Thyroid gland (tissue), 4 donors: ENCODE data around the gene ZNF593OS. TPM values are rescaled to one million over a fixed set of nuclear protein-coding genes. Genes with fewer than 3 reads are reported as not detected.

ENCODE experiments used
- DNase-seq, 2 donors: peaks; one replicate each; pipeline ENCODE4 v3.0.0-alpha.2; 2019
- H3K27ac ChIP-seq, 3 donors: fragments of 200-600 bp; sonication (generic); 1 replicate in 2 of 3; 2 replicates in 1 of 3; pipeline ENCODE4 v1.5.1; 2016 to 2019; ENCODE audit warnings: mild to moderate bottlenecking in 1 of 3, moderate library complexity in 1 of 3
- H3K27me3 ChIP-seq: fragments of 200-600 bp; sonication (generic); one replicate; pipeline ENCODE4 v1.5.1; 2019
- H3K36me3 ChIP-seq, 2 donors: fragments of 200-600 bp; sonication (generic); one replicate each; pipeline ENCODE4 v1.5.1; 2016 to 2019
- H3K4me1 ChIP-seq, 2 donors: fragments of 200-600 bp; sonication (generic); one replicate each; pipeline ENCODE4 v1.5.1; 2017 to 2019
- H3K4me3 ChIP-seq, 3 donors: fragments of 200-600 bp; sonication (generic); replicated peaks in 1 of 3; 1 replicate in 2 of 3; 2 replicates in 1 of 3; pipeline ENCODE4 v1.5.1; 2016; ENCODE audit warnings: mild to moderate bottlenecking in 1 of 3
- H3K9me3 ChIP-seq: fragments of 200-600 bp; sonication (generic); one replicate; pipeline ENCODE4 v1.5.1; 2017
- CTCF ChIP-seq, 6 experiments: fragments of 200-600 bp in 3 of 6; fragments of 450-650 bp in 3 of 6; sonication (generic) in 3 of 6; IDR thresholded peaks; one replicate each; pipeline ENCODE4 v1.5.1; 2016 to 2019; ENCODE audit warnings: antibody characterized with exemption in 6 of 6, mild to moderate bottlenecking in 2 of 6, inconsistent platforms in 1 of 6, moderate library complexity in 1 of 6
- POLR2A ChIP-seq, 2 donors: fragments of 450-650 bp; IDR thresholded peaks; one replicate each; pipeline ENCODE4 v1.6.1; 2017; ENCODE audit warnings: antibody characterized with exemption in 2 of 2, mild to moderate bottlenecking in 2 of 2, moderate library complexity in 1 of 2
- WGBS, 2 donors: methylation state at CpG; one replicate each; pipeline ENCODE4 v1.1.5; 2017; 5-methylcytosine and 5-hydroxymethylcytosine counted together
- intact Hi-C: fragments of 100-400 bp; cut with DNase I; formaldehyde crosslinking; loops from one replicate; pipeline ENCODE4 v1.15.1; 2023
- total RNA-seq, 4 donors: library from RNA; depleted of rRNA; stranded (reverse); fragments of >200 nt; gene quantifications; one replicate each; pipeline ENCODE4 v1.2.3, GENCODE V29; 2016

ZNF593OS gene
- total RNA-seq, 4 donors from 2014 or later: 0.33 TPM; not detected in 3

- 94 to 98% methylated on average over 20 to 21 of the region's 21 CpGs for WGBS, 2 donors
- Histone ChIP-seq H3K27me3 (no peaks in the 10 kb centered on the region), H3K4me3 (no peak overlapping the region), H3K36me3 (peaks cover 18 to 28% of the 10 kb centered on the region in 2 donors), H3K4me1 (no peaks in the 10 kb centered on the region), H3K27ac (no peak overlapping the region), H3K9me3 (no peaks in the 10 kb centered on the region)
- intact Hi-C loops: no loop called here
- DNase-seq: no peak
- TF ChIP-seq POLR2A (IDR thresholded peaks at IDR 0.05): no peak
- TF ChIP-seq CTCF (IDR thresholded peaks at IDR 0.05): no peak
Measured at GRCh38 chr1:26184883-26185282, 13.3 kb upstream of the ZNF593OS start.

GRCh38 chr1:26184086-26184485, 12.5 kb upstream of the ZNF593OS start:
- Histone ChIP-seq H3K27me3 (no peaks in the 10 kb centered on the region), H3K36me3 (peaks cover 18 to 28% of the 10 kb centered on the region in 2 donors), H3K4me3 (no peak overlapping the region), H3K27ac (no peak overlapping the region), H3K4me1 (no peaks in the 10 kb centered on the region), H3K9me3 (no peaks in the 10 kb centered on the region)
- no peak for TF ChIP-seq POLR2A (IDR thresholded peaks at IDR 0.05)
- no peak for TF ChIP-seq CTCF (IDR thresholded peaks at IDR 0.05)
- intact Hi-C loops: no loop called here
- WGBS, 2 donors: 84 to 96% methylated on average over 7 of the region's 7 CpGs
- DNase-seq: no peak

- Histone ChIP-seq H3K4me1 (peaks cover 8 to 12% of the 10 kb centered on the region in 2 donors), H3K9me3 (no peaks in the 10 kb centered on the region), H3K27ac (no peak overlapping the region), H3K27me3 (no peaks in the 10 kb centered on the region), H3K36me3 (peaks cover 14 to 20% of the 10 kb centered on the region in 2 donors), H3K4me3 (no peak overlapping the region)
- no peak for DNase-seq
- 60 to 94% methylated on average over 2 to 3 of the region's 7 CpGs for WGBS, 2 donors
- intact Hi-C loops: no loop called here
- TF ChIP-seq CTCF (IDR thresholded peaks at IDR 0.05): no peak
- no peak for TF ChIP-seq POLR2A (IDR thresholded peaks at IDR 0.05)
Measured at GRCh38 chr1:26182383-26182696, 10.7 kb upstream of the ZNF593OS start.

GRCh38 chr1:26181586-26182382, 10.2 kb upstream of the ZNF593OS start:
- intact Hi-C loops: no loop called here
- DNase-seq: no peak
- Histone ChIP-seq H3K27me3 (no peaks in the 10 kb centered on the region), H3K27ac (no peak overlapping the region), H3K36me3 (peaks cover 14 to 20% of the 10 kb centered on the region in 2 donors), H3K4me3 (no peak overlapping the region), H3K9me3 (no peaks in the 10 kb centered on the region), H3K4me1 (peaks cover 8 to 12% of the 10 kb centered on the region in 2 donors)
- WGBS, 2 donors: 82% methylated on average over 9 of the region's 9 CpGs
- TF ChIP-seq CTCF (IDR thresholded peaks at IDR 0.05): no peak
- no peak for TF ChIP-seq POLR2A (IDR thresholded peaks at IDR 0.05)

GRCh38 chr1:26180010-26180506, 8.4 kb upstream of the ZNF593OS start:
- H3K4me1 ChIP-seq: peaks cover 8 to 12% of the 10 kb centered on the region in 2 donors
- peaks cover 14 to 19% of the 10 kb centered on the region in 2 donors for H3K36me3 ChIP-seq
- no peaks in the 10 kb centered on the region for H3K27me3 ChIP-seq
- H3K4me3 ChIP-seq: no peak overlapping the region
- TF ChIP-seq CTCF (IDR thresholded peaks at IDR 0.05): no peak
- no peak for TF ChIP-seq POLR2A (IDR thresholded peaks at IDR 0.05)
- 80 to 85% methylated on average over 2 to 4 of the region's 4 CpGs for WGBS, 2 donors
- DNase-seq: no peak
- intact Hi-C loops: no loop called here
- no peak overlapping the region for H3K27ac ChIP-seq
- no peaks in the 10 kb centered on the region for H3K9me3 ChIP-seq
